B cell (primary cell): Measurements from ENCODE around the gene SMIM21. TPM values are rescaled to one million over a fixed set of nuclear protein-coding genes. Genes with fewer than 3 reads are reported as not detected.

Experiments
- ATAC-seq: fragments of 200-7000 bp; cut with Tn5 transposase; one replicate; pipeline ENCODE4 v1.10.0; 2021; ENCODE audit warnings: low read depth, mild to moderate bottlenecking, moderate number of reproducible peaks, moderate library complexity
- CTCF ChIA-PET: fragments of 350-600 bp; sonication (Branson Sonifier 250); formaldehyde crosslinking; loops from one replicate; lab custom pipeline; 2021; ENCODE audit warnings: antibody characterized with exemption, inconsistent platforms; lab: Charles Lee
- POLR2A ChIA-PET: fragments of 350-600 bp; sonication (Branson Sonifier 250); formaldehyde crosslinking; loops from one replicate; lab custom pipeline; 2021; ENCODE audit warnings: antibody characterized with exemption; lab: Charles Lee
- DNase-seq: peaks from one replicate; pipeline ENCODE4 v3.0.0; 2013
- H2AFZ ChIP-seq: 2 replicates; pipeline ENCODE4 v1.6.1; 2012; ENCODE audit warnings: mild to moderate bottlenecking, low read depth, low read length; ENCODE audit not compliant: insufficient read depth, poor library complexity, severe bottlenecking
- H3K27ac ChIP-seq, 2 donors: 1 replicate in 1 of 2; 2 replicates in 1 of 2; pipeline ENCODE4 v1.5.1; 2012 to 2013; ENCODE audit warnings: low read length in 2 of 2, mild to moderate bottlenecking in 2 of 2, moderate library complexity in 1 of 2
- H3K27me3 ChIP-seq, 4 experiments: fragments of 200-600 bp in 1 of 4; sonication (generic) in 1 of 4; replicated peaks in 1 of 4; 1 replicate in 2 of 4; 2 replicates in 2 of 4; pipeline versions ENCODE4 v1.6.1 to v1.7.0; 2013 to 2016; ENCODE audit warnings: low read length in 3 of 4, mild to moderate bottlenecking in 2 of 4, mixed read lengths in 1 of 4, moderate library complexity in 1 of 4; ENCODE audit not compliant: insufficient read depth in 4 of 4, control insufficient read depth in 3 of 4; ENCODE audit errors: control extremely low read depth in 1 of 4
- H3K36me3 ChIP-seq, 2 experiments: replicated peaks in 1 of 2; 1 replicate in 1 of 2; 2 replicates in 1 of 2; pipeline versions ENCODE4 v1.6.1 to v1.7.1; 2013; ENCODE audit warnings: low read length in 1 of 2; ENCODE audit not compliant: insufficient read depth in 2 of 2, control insufficient read depth in 1 of 2; ENCODE audit errors: control extremely low read depth in 1 of 2, extremely low read depth in 1 of 2
- H3K4me1 ChIP-seq, 2 donors: fragments of 200-600 bp in 1 of 2; sonication (generic) in 1 of 2; 1 replicate in 1 of 2; 2 replicates in 1 of 2; pipeline versions ENCODE4 v1.5.1 to v1.6.1; 2013 to 2017; ENCODE audit warnings: low read length in 2 of 2; ENCODE audit not compliant: control insufficient read depth in 2 of 2, insufficient read depth in 2 of 2
- H3K4me2 ChIP-seq: replicated peaks from 2 replicates; pipeline ENCODE3; 2012; ENCODE audit warnings: mild to moderate bottlenecking, low read depth, low read length; ENCODE audit not compliant: poor library complexity, severe bottlenecking
- H3K4me3 ChIP-seq, 5 experiments: fragments of 200-600 bp in 1 of 5; sonication (generic) in 1 of 5; 1 replicate in 3 of 5; 2 replicates in 2 of 5; pipeline versions ENCODE4 v1.5.1 to v1.7.0; 2011 to 2016; ENCODE audit warnings: low read length in 4 of 5, mild to moderate bottlenecking in 4 of 5, low read depth in 2 of 5, control low read depth in 1 of 5, moderate library complexity in 1 of 5; ENCODE audit not compliant: insufficient read depth in 1 of 5; ENCODE audit errors: control extremely low read depth in 1 of 5, extremely low read depth in 1 of 5
- H3K79me2 ChIP-seq: fragments of 200-600 bp; sonication (generic); one replicate; pipeline ENCODE4 v1.6.0; 2016; ENCODE audit warnings: low read length; ENCODE audit not compliant: control insufficient read depth, insufficient read depth
- H3K9ac ChIP-seq: fragments of 200-600 bp; sonication (generic); 2 replicates; pipeline ENCODE4 v1.6.1; 2017; ENCODE audit warnings: mild to moderate bottlenecking, low read length, moderate library complexity
- H3K9me3 ChIP-seq, 3 donors: one replicate each; pipeline versions ENCODE4 v1.6.1 to v1.7.1; 2013; ENCODE audit warnings: low read length in 2 of 3; ENCODE audit not compliant: control insufficient read depth in 2 of 3, insufficient read depth in 1 of 3; ENCODE audit errors: control extremely low read depth in 1 of 3
- H4K20me1 ChIP-seq: 2 replicates; pipeline ENCODE4 v1.6.0; 2012; ENCODE audit warnings: mild to moderate bottlenecking, low read length; ENCODE audit not compliant: insufficient read depth, control insufficient read depth, poor library complexity, severe bottlenecking
- H3K27ac Mint-ChIP-seq: one replicate; pipeline ENCODE4 v1.8.0; 2021; ENCODE audit warnings: mixed read lengths
- H3K27me3 Mint-ChIP-seq: one replicate; pipeline ENCODE4 v1.8.0; 2021; ENCODE audit warnings: mixed read lengths
- H3K4me1 Mint-ChIP-seq: one replicate; pipeline ENCODE4 v1.8.0; 2021; ENCODE audit warnings: mixed read lengths
- H3K4me3 Mint-ChIP-seq: one replicate; pipeline ENCODE4 v1.8.0; 2021; ENCODE audit warnings: mixed read lengths
- H3K9me3 Mint-ChIP-seq: one replicate; pipeline ENCODE4 v1.8.0; 2022; ENCODE audit warnings: mixed read lengths; ENCODE audit not compliant: insufficient read depth
- CTCF ChIP-seq: fragments of 200-600 bp; IDR thresholded peaks from one replicate; pipeline ENCODE4 v1.8.0; 2022; ENCODE audit warnings: antibody characterized with exemption, mild to moderate bottlenecking
- EZH2 ChIP-seq: IDR thresholded peaks from 2 replicates; pipeline ENCODE4 v1.6.1; 2012; ENCODE audit warnings: borderline replicate concordance, low read depth, mild to moderate bottlenecking, moderate library complexity, low read length; ENCODE audit not compliant: insufficient read depth, poor library complexity, severe bottlenecking
- WGBS: methylation state at CpG from one replicate; pipeline ENCODE4 v1.1.5; 2013; ENCODE audit warnings: missing lambda C conversion rate; ENCODE audit not compliant: insufficient coverage; 5-methylcytosine and 5-hydroxymethylcytosine counted together
- intact Hi-C: fragments of 100-400 bp; cut with micrococcal nuclease; formaldehyde crosslinking; loops from one replicate; pipeline ENCODE4 v1.10.0; 2022
- polyA plus RNA-seq: library from polyadenylated mRNA; depleted of rRNA; stranded (reverse); fragments of >200 nt; gene quantifications from 2 replicates; pipeline ENCODE4 v1.2.3, GENCODE V29; 2012
- total RNA-seq, 2 donors: library from RNA; stranded (reverse); fragments of 120-200 nt in 1 of 2; gene quantifications; 1 replicate in 1 of 2; 2 replicates in 1 of 2; pipeline versions ENCODE4 v1.2.3 to v1.2.4, GENCODE V29; 2013 to 2022

The SMIM21 gene
- total and polyA plus RNA-seq, 2 donors (not counting 1 experiment from before 2014, with no cell fraction given), result not detected

- ChIA-PET CTCF (no interaction called here), POLR2A (no interaction called here)
- TF ChIP-seq EZH2, result no peak
- TF ChIP-seq CTCF, result no peak
- no peak overlapping the region for H3K9ac ChIP-seq
- H3K4me1 ChIP-seq, result no peaks in the 10 kb centered on the region
- no peaks in the 10 kb centered on the region for H3K4me1 Mint-ChIP-seq
- H3K27ac ChIP-seq, result no peak overlapping the region
- H3K4me2 ChIP-seq, result no peak overlapping the region
- H3K27me3 Mint-ChIP-seq, result peaks cover 17% of the 10 kb centered on the region
- H2AFZ ChIP-seq, result no peak overlapping the region
- no peak overlapping the region for H3K4me3 ChIP-seq
- H3K4me3 Mint-ChIP-seq, result no peak overlapping the region
- no peaks in the 10 kb centered on the region for H4K20me1 ChIP-seq
- no peaks in the 10 kb centered on the region for H3K79me2 ChIP-seq
- no peak overlapping the region for H3K27ac Mint-ChIP-seq
- intact Hi-C loops, result no loop called here
- WGBS, result 96% methylated on average over 25 of the region's 28 CpGs
- DNase-seq, result no peak
- ATAC-seq, result no peak
- H3K9me3 ChIP-seq, result no peaks in the 10 kb centered on the region
- H3K9me3 Mint-ChIP-seq, result no peaks in the 10 kb centered on the region
- no peaks in the 10 kb centered on the region for H3K27me3 ChIP-seq
- H3K36me3 ChIP-seq, result no peaks in the 10 kb centered on the region
Observed at GRCh38 chr18:75406491-75407445, 20.7 kb downstream of the SMIM21 start.

- Histone ChIP-seq H3K4me1 (no peaks in the 10 kb centered on the region), H3K9ac (no peak overlapping the region), H3K9me3 (no peaks in the 10 kb centered on the region), H4K20me1 (no peaks in the 10 kb centered on the region), H3K36me3 (no peaks in the 10 kb centered on the region), H3K4me2 (no peak overlapping the region), H3K27me3 (no peaks in the 10 kb centered on the region), H3K79me2 (no peaks in the 10 kb centered on the region), H3K27ac (no peak overlapping the region), H2AFZ (no peak overlapping the region), H3K4me3 (no peak overlapping the region)
- ChIA-PET POLR2A (no interaction called here), CTCF (no interaction called here)
- no peak overlapping the region for H3K4me3 Mint-ChIP-seq
- H3K4me1 Mint-ChIP-seq, result no peaks in the 10 kb centered on the region
- no peaks in the 10 kb centered on the region for H3K9me3 Mint-ChIP-seq
- DNase-seq, result no peak
- no peak for ATAC-seq
- intact Hi-C loops, result no loop called here
- peaks cover 17% of the 10 kb centered on the region for H3K27me3 Mint-ChIP-seq
- H3K27ac Mint-ChIP-seq, result no peak overlapping the region
- TF ChIP-seq EZH2 (no peak), CTCF (no peak)
- WGBS, result 86% methylated on average over 2 of the region's 4 CpGs
Observed at GRCh38 chr18:75405351-75405750, 22.2 kb downstream of the SMIM21 start.
